ENCODE results near the gene ZFHX2.

Gene ZFHX2

GRCh38 chr14:23524954-23525353 lies 26.6 kb downstream of the ZFHX2 start:
- no peak overlapping the region for H2AFZ ChIP-seq (ENCODE audit: low read length)
- no peak for TF ChIP-seq EZH2 (IDR thresholded peaks at IDR 0.05; ENCODE audit: borderline replicate concordance, low read length)
- TF ChIP-seq CTCF (IDR thresholded peaks at IDR 0.05; ENCODE audit: low read length), result no peak
- no peak overlapping the region for H3K4me2 ChIP-seq (ENCODE audit: low read length)
- H3K36me3 ChIP-seq (ENCODE audit: insufficient read depth, low read length), result no peaks in the 10 kb centered on the region
- no peaks in the 10 kb centered on the region for H3K27me3 ChIP-seq (ENCODE audit: insufficient read depth, low read length)
- H3K9me2 ChIP-seq (ENCODE audit: low read depth, low read length), result no peaks in the 10 kb centered on the region
- H3K4me3 ChIP-seq (ENCODE audit: low read depth, low read length, poor library complexity, severe bottlenecking), result no peak overlapping the region
- no peaks in the 10 kb centered on the region for H3K9me3 ChIP-seq (ENCODE audit: low read length)
- H3K79me2 ChIP-seq (ENCODE audit: insufficient read depth, low read length), result no peaks in the 10 kb centered on the region
- no peaks in the 10 kb centered on the region for H3K4me1 ChIP-seq (ENCODE audit: insufficient read depth, low read length, severe bottlenecking)
- no peaks in the 10 kb centered on the region for H4K20me1 ChIP-seq (ENCODE audit: insufficient read depth, low read length)
- H3K27ac ChIP-seq (ENCODE audit: low read depth, low read length, poor library complexity, severe bottlenecking), result no peak overlapping the region
- H3F3A ChIP-seq (ENCODE audit: insufficient read depth, low read length), result no peaks in the 10 kb centered on the region
- no peak overlapping the region for H3K9ac ChIP-seq (ENCODE audit: low read length)

- H4K20me1 ChIP-seq (ENCODE audit: insufficient read depth, low read length), result no peaks in the 10 kb centered on the region
- no peaks in the 10 kb centered on the region for H3K36me3 ChIP-seq (ENCODE audit: insufficient read depth, low read length)
- H3K79me2 ChIP-seq (ENCODE audit: insufficient read depth, low read length), result no peaks in the 10 kb centered on the region
- H3K9me2 ChIP-seq (ENCODE audit: low read depth, low read length), result no peaks in the 10 kb centered on the region
- TF ChIP-seq CTCF (IDR thresholded peaks at IDR 0.05; ENCODE audit: low read length) (no peak), EZH2 (IDR thresholded peaks at IDR 0.05; ENCODE audit: borderline replicate concordance, low read length) (no peak)
- no peaks in the 10 kb centered on the region for H3K27me3 ChIP-seq (ENCODE audit: insufficient read depth, low read length)
- no peak overlapping the region for H3K4me3 ChIP-seq (ENCODE audit: low read depth, low read length, poor library complexity, severe bottlenecking)
- H3F3A ChIP-seq (ENCODE audit: insufficient read depth, low read length), result no peaks in the 10 kb centered on the region
- no peaks in the 10 kb centered on the region for H3K9me3 ChIP-seq (ENCODE audit: low read length)
- no peak overlapping the region for H3K27ac ChIP-seq (ENCODE audit: low read depth, low read length, poor library complexity, severe bottlenecking)
- H3K4me2 ChIP-seq (ENCODE audit: low read length), result no peak overlapping the region
- no peak overlapping the region for H3K9ac ChIP-seq (ENCODE audit: low read length)
- no peak overlapping the region for H2AFZ ChIP-seq (ENCODE audit: low read length)
- no peaks in the 10 kb centered on the region for H3K4me1 ChIP-seq (ENCODE audit: insufficient read depth, low read length, severe bottlenecking)
These were observed 28.1 kb downstream of the ZFHX2 start for GRCh38 chr14:23523229-23524016.

- Histone ChIP-seq H3K36me3 (ENCODE audit: insufficient read depth, low read length) (no peaks in the 10 kb centered on the region), H3K4me2 (ENCODE audit: low read length) (no peak overlapping the region), H4K20me1 (ENCODE audit: insufficient read depth, low read length) (no peaks in the 10 kb centered on the region), H3K4me3 (ENCODE audit: low read depth, low read length, poor library complexity, severe bottlenecking) (no peak overlapping the region), H2AFZ (ENCODE audit: low read length) (no peak overlapping the region), H3K9me3 (ENCODE audit: low read length) (no peaks in the 10 kb centered on the region), H3K27me3 (ENCODE audit: insufficient read depth, low read length) (0 out of 2 replicates have a peak, but pooled peaks cover 3% of the 10 kb centered on the region), H3K9me2 (ENCODE audit: low read depth, low read length) (no peaks in the 10 kb centered on the region), H3K27ac (ENCODE audit: low read depth, low read length, poor library complexity, severe bottlenecking) (no peak overlapping the region), H3K79me2 (ENCODE audit: insufficient read depth, low read length) (no peaks in the 10 kb centered on the region), H3K9ac (ENCODE audit: low read length) (no peak overlapping the region), H3F3A (ENCODE audit: insufficient read depth, low read length) (no peaks in the 10 kb centered on the region), H3K4me1 (ENCODE audit: insufficient read depth, low read length, severe bottlenecking) (no peaks in the 10 kb centered on the region)
- TF ChIP-seq EZH2 (IDR thresholded peaks at IDR 0.05; ENCODE audit: borderline replicate concordance, low read length) (no peak), CTCF (IDR thresholded peaks at IDR 0.05; ENCODE audit: low read length) (no peak)
These were observed 28.8 kb downstream of the ZFHX2 start for GRCh38 chr14:23522643-23523198.
